ENCODE results near the gene EMP3.

DNA sequence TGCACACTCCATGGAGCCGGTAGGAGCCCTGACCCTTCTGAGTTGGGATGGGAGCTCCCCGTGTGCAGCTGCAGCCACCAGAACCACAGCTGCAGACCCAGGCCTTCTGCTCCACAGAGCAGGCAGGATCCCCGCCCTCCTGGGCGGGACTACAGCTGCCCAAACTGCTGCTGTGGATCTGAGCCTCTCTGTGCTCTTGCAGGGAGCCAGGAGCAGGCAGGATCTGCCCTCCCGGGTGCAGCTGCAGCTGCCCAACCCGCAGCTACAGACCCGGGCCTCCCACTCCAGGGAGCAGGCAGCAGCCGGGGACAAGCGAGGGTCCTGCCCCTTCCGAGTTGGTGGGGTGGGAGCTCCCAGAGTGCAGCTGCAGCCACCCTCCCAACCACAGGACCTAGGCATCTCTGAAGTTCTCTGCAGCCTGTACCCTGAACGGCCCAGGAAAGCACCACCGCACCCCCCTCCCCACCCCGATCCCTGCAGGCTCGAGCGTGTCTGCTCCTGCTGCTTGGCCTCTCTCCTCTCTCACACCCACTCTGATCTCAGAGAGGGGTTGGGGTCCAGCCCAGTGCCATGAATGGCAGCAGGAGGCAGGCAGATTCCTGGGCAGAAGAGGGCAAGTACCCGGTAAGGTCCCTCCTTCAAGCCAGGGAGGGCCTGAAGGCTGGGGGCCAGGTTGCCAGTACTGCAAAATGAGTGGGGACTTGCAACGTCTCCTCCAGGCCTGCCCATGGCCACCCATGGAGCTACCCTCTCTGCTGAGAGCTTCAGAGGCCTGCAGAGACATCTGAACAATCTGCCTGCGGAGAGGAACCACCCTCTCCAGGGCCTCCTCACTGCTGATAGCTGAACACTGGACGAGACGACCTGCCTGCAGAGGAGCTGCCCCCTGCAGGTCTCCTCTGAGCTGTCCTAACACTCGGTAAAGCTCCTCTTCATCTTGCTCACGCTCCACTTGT, 16.4 kb upstream of the EMP3 start:
- TF ChIP-seq POLR2A (IDR thresholded peaks at IDR 0.05) = no peak
- TF ChIP-seq, protein P1, sequence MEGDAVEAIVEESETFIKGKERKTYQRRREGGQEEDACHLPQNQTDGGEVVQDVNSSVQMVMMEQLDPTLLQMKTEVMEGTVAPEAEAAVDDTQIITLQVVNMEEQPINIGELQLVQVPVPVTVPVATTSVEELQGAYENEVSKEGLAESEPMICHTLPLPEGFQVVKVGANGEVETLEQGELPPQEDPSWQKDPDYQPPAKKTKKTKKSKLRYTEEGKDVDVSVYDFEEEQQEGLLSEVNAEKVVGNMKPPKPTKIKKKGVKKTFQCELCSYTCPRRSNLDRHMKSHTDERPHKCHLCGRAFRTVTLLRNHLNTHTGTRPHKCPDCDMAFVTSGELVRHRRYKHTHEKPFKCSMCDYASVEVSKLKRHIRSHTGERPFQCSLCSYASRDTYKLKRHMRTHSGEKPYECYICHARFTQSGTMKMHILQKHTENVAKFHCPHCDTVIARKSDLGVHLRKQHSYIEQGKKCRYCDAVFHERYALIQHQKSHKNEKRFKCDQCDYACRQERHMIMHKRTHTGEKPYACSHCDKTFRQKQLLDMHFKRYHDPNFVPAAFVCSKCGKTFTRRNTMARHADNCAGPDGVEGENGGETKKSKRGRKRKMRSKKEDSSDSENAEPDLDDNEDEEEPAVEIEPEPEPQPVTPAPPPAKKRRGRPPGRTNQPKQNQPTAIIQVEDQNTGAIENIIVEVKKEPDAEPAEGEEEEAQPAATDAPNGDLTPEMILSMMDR (IDR thresholded peaks at IDR 0.05 in 4 of 5, conservative IDR thresholded peaks at IDR 0.05 in 1 of 5) = no peak
